ENCODE results near the gene ZNF655.
"Not testable (repeated sequence)": the region's sequence is repeated elsewhere in the genome, so short reads cannot be mapped to it uniquely, and the experiment has no call there.

Gene ZNF655

DNA sequence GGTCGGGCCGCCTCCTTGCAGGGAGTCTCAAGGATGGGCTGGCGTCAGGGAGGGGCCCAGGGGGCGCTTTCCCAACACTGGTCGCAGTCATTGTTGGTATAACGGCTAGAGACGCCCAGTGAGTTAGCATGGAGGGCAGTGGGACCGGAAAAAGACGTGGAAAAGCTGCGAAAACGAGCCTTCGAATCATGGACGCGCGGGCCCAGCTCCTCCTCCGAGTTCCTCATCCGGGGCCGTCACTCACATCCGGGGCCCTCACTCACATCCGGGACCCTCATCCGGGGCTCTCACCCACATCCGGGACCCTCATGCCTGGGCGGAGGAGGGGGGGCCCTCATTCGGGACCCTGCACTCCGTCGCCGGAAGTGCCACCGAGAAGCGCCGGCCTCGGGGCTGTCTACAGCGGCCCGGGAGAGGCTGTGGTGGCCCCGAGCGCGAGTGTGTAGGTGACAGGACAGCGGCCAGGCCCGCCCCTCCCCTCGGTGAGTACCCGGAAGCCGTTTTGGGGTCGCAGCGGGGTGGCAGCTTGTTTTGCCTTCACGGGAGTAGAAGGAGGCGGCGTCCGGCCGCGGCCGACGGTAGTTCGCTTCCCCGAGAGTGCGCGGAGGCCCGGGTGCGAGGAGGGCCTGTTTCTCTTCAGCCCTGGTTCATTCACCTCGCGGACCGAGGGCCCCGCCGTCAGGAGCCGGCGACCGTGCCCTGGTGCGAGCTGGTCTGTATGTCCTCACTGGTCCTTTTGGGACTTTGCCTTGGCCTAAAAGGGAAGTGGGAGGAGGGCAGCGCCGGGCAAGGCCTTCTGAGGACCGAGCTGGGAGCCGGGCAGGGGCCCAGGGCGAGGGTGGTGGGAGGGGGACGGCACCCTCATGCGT lies at the start of gene ZNF655:
Gene ZNF655 (plus strand): TSS at position 337 of the 869 bp plus-strand sequence. CDS start 1,918 bp downstream, outside the sequence.
- peak; percentile 92 for DNase-seq

DNA sequence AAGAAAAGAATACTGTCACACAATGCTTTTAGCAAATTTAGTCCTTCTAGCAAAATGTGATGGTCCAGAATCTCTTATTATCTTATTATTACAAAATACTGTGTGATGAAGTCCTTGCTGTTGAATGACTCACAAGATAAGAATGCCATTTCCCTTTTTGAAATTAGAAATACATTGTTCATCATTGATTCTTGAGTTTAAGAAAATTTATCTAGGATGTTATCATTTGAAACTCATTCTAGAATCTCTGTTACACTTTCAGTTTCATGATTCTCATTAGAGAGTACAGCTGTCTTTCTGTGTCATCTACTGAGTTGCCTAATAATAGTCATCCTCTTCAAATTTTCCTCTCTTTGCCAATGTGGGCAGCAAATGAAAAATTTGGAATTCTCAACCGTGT lies 44.4 kb upstream of the ZNF655 start:
- DNase-seq = no peak

DNA sequence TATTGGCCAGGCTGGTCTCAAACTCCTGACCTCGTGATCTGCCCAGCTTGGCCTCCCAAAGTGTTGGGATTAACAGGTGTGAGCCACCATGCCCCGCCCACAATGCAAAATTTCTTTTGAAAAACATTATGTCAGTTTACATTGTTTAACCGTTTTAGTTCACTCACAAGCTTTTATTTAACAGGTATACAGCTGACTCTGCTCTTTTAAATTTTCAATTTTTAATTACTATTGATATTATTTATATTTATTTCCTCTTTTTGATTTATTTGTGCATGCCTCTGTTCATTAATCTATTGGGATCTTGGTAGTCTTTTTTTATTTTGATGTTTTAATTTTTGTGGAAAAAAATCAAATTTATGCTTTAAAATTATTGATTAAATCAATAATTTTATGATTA lies 37.0 kb upstream of the ZNF655 start:
- DNase-seq = no peak

DNA sequence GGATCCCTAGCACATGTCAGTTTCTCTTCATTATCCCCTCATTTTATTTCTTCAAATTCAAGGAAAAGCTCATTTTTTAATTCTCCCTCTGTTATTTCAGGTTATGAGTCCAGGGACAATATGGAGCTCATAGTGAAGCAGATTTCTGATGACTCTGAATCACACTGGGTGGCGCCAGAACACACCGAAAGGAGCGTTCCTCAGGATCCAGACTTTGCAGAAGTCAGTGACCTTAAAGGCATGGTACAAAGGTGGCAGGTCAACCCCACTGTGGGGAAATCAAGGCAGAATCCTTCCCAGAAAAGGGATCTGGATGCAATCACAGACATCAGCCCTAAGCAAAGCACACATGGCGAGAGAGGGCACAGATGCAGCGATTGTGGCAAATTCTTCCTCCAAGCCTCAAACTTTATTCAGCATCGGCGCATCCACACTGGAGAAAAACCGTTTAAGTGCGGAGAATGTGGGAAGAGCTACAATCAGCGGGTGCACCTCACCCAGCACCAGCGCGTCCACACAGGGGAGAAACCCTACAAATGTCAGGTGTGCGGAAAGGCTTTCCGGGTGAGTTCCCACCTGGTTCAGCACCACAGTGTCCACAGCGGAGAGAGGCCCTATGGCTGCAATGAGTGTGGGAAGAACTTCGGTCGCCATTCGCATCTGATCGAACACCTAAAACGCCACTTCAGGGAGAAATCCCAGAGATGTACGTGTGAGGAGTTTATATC lies 32.6 kb upstream of the ZNF655 start:
- no peak for DNase-seq

DNA sequence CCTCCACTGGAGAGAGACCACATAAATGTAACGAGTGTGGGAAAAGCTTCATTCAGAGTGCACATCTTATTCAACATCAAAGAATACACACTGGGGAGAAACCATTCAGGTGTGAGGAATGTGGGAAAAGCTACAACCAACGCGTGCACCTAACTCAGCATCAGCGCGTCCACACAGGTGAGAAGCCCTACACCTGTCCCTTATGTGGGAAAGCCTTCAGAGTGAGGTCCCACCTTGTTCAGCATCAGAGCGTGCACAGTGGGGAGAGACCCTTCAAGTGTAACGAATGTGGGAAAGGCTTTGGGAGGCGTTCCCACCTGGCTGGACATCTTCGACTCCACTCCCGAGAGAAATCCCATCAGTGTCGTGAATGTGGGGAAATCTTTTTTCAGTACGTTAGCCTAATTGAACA lies 27.1 kb upstream of the ZNF655 start:
- no peak for DNase-seq

- DNase-seq = no peak
These were observed 22.8 kb upstream of the ZNF655 start for GRCh38 chr7:99535667-99536066.

DNA sequence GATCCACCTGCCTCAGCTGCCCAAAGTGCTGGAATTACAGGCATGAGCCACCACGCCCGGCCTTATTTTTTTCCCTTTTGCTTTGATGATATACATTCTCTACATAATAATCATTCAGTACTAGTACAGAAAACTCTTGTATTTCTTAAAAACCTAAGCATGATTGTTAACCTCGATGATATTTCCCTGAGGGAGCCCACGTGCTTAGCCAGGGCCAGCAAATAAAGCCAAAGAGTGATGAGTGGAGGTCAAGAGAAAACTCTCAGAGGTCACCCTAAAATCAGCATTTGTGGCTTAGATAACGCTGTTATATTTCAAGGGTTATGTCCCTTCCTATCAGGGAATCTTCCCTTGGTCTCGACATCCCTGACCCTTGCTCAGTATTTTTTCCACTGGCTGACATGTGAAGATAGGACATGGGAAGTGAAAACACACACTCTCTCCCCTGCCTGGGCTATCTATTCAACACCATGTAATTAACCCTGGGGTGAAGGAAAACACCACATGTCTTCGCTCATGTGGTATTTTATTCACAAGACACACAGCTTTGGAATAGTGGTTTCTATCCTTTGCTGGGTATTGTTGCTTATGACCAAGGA lies 19.1 kb upstream of the ZNF655 start:
- no peak for DNase-seq

- no peak for DNase-seq
These were observed 17.9 kb upstream of the ZNF655 start for GRCh38 chr7:99540542-99540941.

DNA sequence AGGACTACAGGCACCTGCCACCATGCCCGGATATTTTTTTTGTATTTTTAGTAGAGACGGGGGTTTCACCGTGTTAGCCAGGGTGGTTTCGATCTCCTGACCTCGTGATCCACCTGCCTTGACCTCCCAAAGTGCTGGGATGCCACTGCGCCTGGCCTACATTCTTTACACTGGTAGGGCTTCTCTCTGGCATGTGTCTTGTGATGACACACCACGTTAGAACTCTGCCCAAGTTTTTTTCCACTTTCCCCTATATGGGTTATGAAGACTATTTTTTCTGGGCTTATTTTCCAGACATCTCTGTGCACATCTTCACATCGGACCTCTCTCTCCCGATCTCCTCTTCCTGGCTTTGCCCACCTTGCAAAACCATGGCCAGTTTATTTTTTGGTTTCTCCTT lies 17.2 kb upstream of the ZNF655 start:
- no peak for DNase-seq

DNA sequence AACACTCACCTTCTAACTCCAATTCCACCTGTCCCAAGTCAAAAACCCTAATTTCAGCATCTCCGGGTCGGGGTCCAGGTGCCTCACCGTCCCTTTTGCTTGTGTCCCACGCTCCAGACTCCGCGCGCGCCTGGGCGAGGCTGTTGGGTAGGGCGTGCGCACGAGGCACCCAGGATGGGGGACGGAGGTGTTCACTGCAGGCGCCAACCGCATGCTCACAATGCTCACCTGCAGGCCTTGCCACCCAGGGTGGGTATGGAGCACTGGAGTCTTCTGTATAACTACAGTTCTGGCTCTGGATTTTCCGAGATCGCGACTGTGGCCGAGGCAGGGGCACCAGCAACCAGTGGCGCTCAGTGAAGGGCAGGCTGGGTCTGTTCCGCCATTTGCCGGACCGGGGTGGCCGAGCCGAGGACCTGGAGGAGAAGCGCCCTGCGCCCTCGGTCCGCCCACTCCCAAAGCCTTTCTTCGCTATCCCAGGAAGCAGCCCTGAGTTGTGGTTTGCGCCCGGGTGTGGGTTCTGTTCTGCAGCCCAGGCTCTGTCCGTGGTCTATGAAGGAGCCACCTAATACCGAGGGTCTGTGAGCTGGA lies 15.3 kb upstream of the ZNF655 start:
- DNase-seq = no peak

- no peak for DNase-seq
These were observed 14.5 kb upstream of the ZNF655 start for GRCh38 chr7:99543916-99544315.

DNA sequence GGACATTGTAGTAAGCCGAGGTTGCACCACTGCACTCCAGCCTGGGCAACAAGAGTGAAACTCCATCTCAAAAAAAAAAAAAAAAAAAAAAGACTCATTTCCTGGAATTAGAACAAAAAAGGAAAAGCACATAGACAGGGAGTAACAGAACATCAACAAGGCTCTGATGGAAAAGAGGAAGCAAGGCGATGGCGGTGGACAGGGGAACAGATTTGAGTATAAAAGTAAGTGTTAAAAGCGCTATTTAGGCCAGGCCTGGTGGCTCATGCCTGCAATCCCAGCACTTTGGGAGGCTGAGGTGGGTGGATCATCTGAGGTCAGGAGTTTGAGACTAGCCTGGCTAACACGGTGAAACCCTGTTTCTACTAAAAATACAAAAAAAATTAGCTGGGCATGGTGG lies 13.1 kb upstream of the ZNF655 start:
- DNase-seq = not testable (repeated sequence)

DNA sequence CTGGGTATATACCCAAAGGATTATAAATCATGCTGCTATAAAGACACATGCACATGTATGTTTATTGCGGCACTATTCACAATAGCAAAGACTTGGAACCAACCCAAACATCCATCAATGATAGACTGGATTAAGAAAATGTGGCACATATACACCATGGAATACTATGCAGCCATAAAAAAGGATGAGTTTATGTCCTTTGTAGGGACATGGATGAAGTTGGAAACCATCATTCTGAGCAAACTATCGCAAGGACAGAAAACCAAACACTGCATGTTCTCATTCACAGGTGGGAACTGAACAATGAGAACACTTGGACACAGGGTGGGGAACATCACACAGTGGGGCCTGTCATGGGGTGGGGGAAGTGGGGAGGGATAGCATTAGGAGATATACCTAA lies 8.9 kb upstream of the ZNF655 start:
- not testable (repeated sequence) for DNase-seq

- no peak for DNase-seq
These were observed 7.1 kb upstream of the ZNF655 start for GRCh38 chr7:99551334-99551733.

DNA sequence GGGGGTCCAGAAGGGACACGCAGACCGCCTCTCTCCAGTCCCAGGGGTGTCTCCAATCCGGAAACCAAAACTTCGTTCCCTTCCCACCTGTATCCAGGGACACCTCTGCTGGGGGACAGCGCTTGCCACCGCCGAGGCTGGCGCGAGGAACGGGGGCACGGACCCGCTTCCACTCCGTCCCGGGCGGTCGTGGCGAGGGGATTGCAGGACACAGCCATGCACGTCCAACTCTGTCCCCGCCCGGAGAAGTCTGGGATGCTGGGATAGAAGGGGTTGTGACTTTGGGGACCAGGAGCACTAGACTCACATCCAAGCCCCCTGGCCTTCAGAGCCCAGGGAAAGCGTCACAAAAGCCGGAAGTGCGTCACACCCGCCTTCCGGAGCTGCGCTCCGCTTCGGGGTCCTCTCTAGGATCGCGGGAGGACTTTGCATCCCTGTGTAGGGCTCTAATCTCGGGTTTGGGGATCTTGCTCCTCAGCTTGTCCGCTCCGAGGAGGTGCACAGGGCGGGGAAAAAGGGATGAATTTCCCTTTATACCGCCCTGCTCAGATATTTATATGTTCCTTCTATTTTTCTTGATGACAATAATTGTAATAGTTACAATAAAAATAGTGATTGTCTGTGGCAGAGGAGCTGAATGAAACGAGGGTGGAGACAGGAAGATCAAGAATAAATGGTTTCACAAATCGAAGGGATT lies 6.5 kb upstream of the ZNF655 start, which contains the start of gene FAM200A:
Gene FAM200A (minus strand): TSS at position 348 of the 697 bp plus-strand sequence. CDS start 3,707 bp downstream, outside the sequence.
- DNase-seq = peak; percentile 88

DNA sequence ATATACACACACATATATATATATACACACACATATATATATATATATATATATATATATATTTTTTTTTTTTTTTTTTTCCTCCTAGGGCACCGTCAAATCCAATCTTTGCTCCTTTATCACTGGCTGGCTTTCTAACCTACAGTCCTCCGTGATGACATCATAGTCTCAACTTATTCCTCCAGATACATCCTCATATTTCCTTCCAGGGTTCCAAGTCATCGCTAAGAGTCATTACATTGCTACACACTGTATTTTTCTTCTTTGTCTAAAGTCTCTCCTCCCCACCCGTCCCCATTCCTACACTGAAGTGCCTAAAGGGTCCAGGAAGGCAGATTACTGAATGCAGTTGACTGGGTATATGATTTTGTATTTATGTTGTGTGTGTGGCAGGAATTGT lies 5.4 kb upstream of the ZNF655 start:
- no peak for DNase-seq

DNA sequence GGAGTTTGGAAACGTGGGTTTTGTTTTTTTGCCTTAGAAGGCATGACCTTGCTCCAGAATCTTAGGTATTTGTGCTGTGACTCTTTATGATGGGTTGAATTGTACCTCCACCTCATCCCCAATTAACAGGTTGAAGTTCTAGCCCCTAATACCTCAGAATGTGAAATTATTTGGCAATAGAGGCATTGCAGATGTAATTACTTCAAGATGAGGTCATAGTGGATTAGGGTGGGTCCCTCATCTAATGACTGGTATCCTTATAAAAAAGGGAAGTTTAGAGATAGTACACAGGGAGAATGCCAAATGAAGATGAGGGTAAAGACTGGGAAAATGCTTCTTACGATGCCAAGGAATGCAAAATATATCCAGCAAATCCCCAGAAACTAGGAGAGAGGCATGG lies 3.5 kb upstream of the ZNF655 start:
- DNase-seq = no peak

DNA sequence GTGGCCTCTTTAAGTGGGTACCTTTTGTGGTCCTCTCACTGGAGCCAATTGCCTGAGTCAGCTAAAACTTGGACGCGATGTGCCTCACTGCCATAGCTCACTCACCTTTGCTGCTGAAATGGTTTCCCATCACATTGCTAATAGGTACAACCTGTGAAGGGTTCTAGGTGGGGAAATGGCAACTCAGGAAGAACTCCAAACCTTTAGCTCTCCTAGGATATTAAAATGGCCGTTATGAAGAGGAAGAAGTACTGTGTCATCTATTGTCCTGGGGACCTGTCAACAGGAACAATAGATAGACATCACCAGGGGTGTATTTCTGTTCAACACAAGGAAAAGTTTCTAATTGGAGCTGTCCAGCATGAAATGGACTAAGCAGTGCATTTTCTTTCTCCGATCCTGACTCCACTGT lies 1.2 kb upstream of the ZNF655 start:
- no peak for DNase-seq

GRCh38 chr7:99557940-99558305 lies 519 bp upstream of the ZNF655 start:
- no peak for DNase-seq

- no peak for DNase-seq
These were observed 903 bp downstream of the ZNF655 start for GRCh38 chr7:99559175-99559915.

DNA sequence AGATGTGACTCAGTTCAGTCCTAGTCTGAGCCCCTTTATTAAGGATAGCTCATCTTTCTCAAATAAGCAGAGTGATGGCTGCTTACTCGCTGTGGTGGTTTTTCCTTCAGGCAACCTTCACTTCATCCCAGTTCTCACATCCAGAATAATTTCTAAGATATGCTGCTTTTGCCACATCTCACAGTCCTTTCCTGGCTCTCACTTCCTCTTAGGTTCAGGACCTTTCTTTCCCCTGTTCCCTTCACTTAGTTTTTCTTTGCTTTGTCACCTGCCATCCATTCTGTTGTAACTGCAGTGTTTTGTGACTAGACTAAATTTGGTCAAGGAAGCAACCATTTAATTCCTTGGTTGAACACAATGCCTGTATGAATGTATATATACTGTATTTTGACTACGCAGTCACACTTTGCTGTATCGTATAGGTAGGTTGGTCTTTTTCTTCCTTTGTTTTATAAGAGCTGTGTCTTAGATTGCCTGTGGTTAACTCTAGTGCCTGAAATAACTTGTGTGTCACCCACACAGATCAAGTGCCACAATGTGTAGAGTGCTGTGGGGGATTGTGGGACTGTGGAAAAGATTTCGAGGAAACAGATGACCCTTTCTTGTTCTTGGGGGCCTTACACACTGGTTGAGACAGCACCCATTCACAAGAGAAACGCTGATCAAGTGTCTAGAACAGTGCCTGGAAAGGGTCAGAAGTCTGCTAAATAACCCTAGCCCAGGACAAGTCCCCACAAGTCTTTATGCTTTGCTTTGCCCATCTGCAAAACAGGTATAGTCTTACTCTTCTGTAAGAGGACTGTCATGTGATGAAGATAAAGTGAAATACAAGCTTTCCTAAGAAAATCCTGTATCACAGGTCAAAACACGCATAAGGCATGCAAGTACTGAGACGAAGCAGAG lies 2.6 kb downstream of the ZNF655 start:
- no peak for DNase-seq
